Measurements from ENCODE around the gene CD302.

- TF ChIP-seq CTCF (IDR thresholded peaks at IDR 0.05), result no peak
- TF ChIP-seq POLR2A (IDR thresholded peaks at IDR 0.05), result no peak
Measured at GRCh38 chr2:159799833-159800232, 1.8 kb upstream of the CD302 start.

Measured in ovary (tissue), 3 donors.